GM12878 (cell line): ENCODE results near the gene PITPNM1. TPM values are rescaled to one million over a fixed set of nuclear protein-coding genes. Genes with fewer than 3 reads are reported as not detected.

Experiments used
- ASH2L ChIP-seq: fragments of 300-600, 200-600 bp; sonication (generic); IDR thresholded peaks from 2 replicates; pipeline ENCODE4 v1.6.1; 2017; ENCODE audit warnings: low read depth, mild to moderate bottlenecking, borderline replicate concordance
- CREM ChIP-seq: IDR thresholded peaks from 2 replicates; pipeline ENCODE4 v1.6.1; 2014; ENCODE audit warnings: antibody characterized with exemption, low read depth
- EGR1 ChIP-seq, 2 experiments: IDR thresholded peaks; 1 replicate in 1 of 2; 2 replicates in 1 of 2; pipeline ENCODE4 v1.6.1; 2011 to 2012; ENCODE audit warnings: low read depth in 2 of 2, low read length in 2 of 2, borderline replicate concordance in 1 of 2, mild to moderate bottlenecking in 1 of 2, moderate library complexity in 1 of 2
- HDGF ChIP-seq: fragments of 450-650 bp; IDR thresholded peaks from 2 replicates; pipeline ENCODE4 v1.6.1; 2016; ENCODE audit warnings: antibody characterized with exemption
- IRF4 ChIP-seq: IDR thresholded peaks from 2 replicates; pipeline ENCODE4 v1.6.1; 2011; ENCODE audit warnings: low read depth, low read length
- MTA3 ChIP-seq: IDR thresholded peaks from 2 replicates; pipeline ENCODE4 v1.6.1; 2012; ENCODE audit warnings: low read length, inconsistent platforms, borderline replicate concordance
- MXI1 ChIP-seq: fragments of 150-350 bp; IDR thresholded peaks from 2 replicates; pipeline ENCODE4 v1.6.1; 2011; ENCODE audit warnings: low read depth, mild to moderate bottlenecking, inconsistent platforms, low read length, improper control_type of control experiment
- NBN ChIP-seq: fragments of 450-650 bp; IDR thresholded peaks from 2 replicates; pipeline ENCODE4 v1.6.1; 2016
- NR2C2 ChIP-seq: IDR thresholded peaks from 2 replicates; pipeline ENCODE4 v1.6.1; 2011; ENCODE audit warnings: borderline replicate concordance, low read depth; ENCODE audit not compliant: control insufficient read depth, insufficient read length
- RBBP5 ChIP-seq: fragments of 200-600 bp; sonication (generic); conservative IDR thresholded peaks from 2 replicates; pipeline ENCODE4 v1.6.1; 2016
- RUNX3 ChIP-seq: IDR thresholded peaks from 2 replicates; pipeline ENCODE4 v1.6.1; 2012; ENCODE audit warnings: low read length, inconsistent platforms
- SREBF2 ChIP-seq: IDR thresholded peaks from 2 replicates; pipeline ENCODE4 v1.6.1; 2012; ENCODE audit warnings: mild to moderate bottlenecking, low read length
- TBL1XR1 ChIP-seq: IDR thresholded peaks from 2 replicates; pipeline ENCODE4 v1.6.1; 2012; ENCODE audit warnings: low read depth, low read length, improper control_type of control experiment
- ZNF592 ChIP-seq: fragments of 450-650 bp; IDR thresholded peaks from 2 replicates; pipeline ENCODE4 v1.6.1; 2017; ENCODE audit warnings: mild to moderate bottlenecking, moderate library complexity
- ZNF622 ChIP-seq: fragments of 450-650 bp; IDR thresholded peaks from 2 replicates; pipeline ENCODE4 v1.6.1; 2017; ENCODE audit warnings: mild to moderate bottlenecking, inconsistent platforms
- ZNF687 ChIP-seq: fragments of 450-650 bp; IDR thresholded peaks from 2 replicates; pipeline ENCODE4 v1.6.1; 2017; ENCODE audit warnings: mild to moderate bottlenecking, moderate library complexity
- ZZZ3 ChIP-seq: IDR thresholded peaks from 2 replicates; pipeline ENCODE4 v1.6.1; 2011; ENCODE audit warnings: low read depth; ENCODE audit not compliant: control insufficient read depth, insufficient read length
- polyA plus RNA-seq, 11 experiments: library from polyadenylated mRNA; depleted of rRNA in 4 of 11; unstranded in 6 of 11; stranded (reverse) in 5 of 11; fragments of >200 nt; fragmentation: Nextera tagmentation in 4 of 11; fragmentation: Illumina TruSeq in 1 of 11; extraction: Ambion mirVana in 4 of 11; extraction: Trizol in 1 of 11; gene quantifications; 1 replicate in 1 of 11; 2 replicates in 10 of 11; pipeline versions ENCODE4 v1.2.1 to v1.2.3, GENCODE V29; 2011 to 2016; ENCODE audit warnings: inconsistent platforms in 2 of 11, missing spikeins in 2 of 11, low read depth in 1 of 11
- total RNA-seq, 4 experiments: library from RNA; depleted of rRNA in 3 of 4; stranded (reverse); fragments of >200 nt in 3 of 4; fragmentation: Illumina TruSeq in 1 of 4; extraction: Trizol in 1 of 4; gene quantifications; 2 replicates each; pipeline versions ENCODE4 v1.2.1 to v1.2.3, GENCODE V29; 2013 to 2021
- TF ChIP-seq, protein P1 (sequence below): fragments of 450-650 bp; IDR thresholded peaks from 2 replicates; pipeline ENCODE4 v1.6.1; 2018; ENCODE audit warnings: mild to moderate bottlenecking, low read depth, moderate library complexity; ENCODE audit not compliant: partially characterized antibody
- TF ChIP-seq, protein P2 (sequence below): fragments of 450-650 bp; IDR thresholded peaks from 2 replicates; pipeline ENCODE4 v1.6.1; 2014; ENCODE audit warnings: mild to moderate bottlenecking

PITPNM1 gene
- total and polyA plus RNA-seq, 10 of the 15 experiments (the other 5 are each of a cell fraction or from before 2014, with no cell fraction given): 0.11 to 56.8 (median 16.5) TPM

- TF ChIP-seq ZNF592 (no peak), MXI1 (peak; percentile 79), EGR1 (IDR thresholded peaks at IDR 0.05; ENCODE audit: borderline replicate concordance in 1 of 2, low read depth in 2 of 2, low read length in 2 of 2) (peak in 1 of 2 experiments; percentile 23; a peak in 1 of 3 replicates), NBN (peak; percentile 88), RBBP5 (no peak), MTA3 (no peak), IRF4 (no peak), ASH2L (no peak), ZNF622 (no peak), HDGF (peak; percentile 81; the same call in 1 of the 2 replicates), ZZZ3 (no peak), NR2C2 (no peak), TBL1XR1 (peak; percentile 24; the same call in 1 of the 2 replicates), RUNX3 (no peak), SREBF2 (no peak), ZNF687 (peak; percentile 79), CREM (peak; percentile 52; the same call in 1 of the 2 replicates)
- TF ChIP-seq, protein P1, sequence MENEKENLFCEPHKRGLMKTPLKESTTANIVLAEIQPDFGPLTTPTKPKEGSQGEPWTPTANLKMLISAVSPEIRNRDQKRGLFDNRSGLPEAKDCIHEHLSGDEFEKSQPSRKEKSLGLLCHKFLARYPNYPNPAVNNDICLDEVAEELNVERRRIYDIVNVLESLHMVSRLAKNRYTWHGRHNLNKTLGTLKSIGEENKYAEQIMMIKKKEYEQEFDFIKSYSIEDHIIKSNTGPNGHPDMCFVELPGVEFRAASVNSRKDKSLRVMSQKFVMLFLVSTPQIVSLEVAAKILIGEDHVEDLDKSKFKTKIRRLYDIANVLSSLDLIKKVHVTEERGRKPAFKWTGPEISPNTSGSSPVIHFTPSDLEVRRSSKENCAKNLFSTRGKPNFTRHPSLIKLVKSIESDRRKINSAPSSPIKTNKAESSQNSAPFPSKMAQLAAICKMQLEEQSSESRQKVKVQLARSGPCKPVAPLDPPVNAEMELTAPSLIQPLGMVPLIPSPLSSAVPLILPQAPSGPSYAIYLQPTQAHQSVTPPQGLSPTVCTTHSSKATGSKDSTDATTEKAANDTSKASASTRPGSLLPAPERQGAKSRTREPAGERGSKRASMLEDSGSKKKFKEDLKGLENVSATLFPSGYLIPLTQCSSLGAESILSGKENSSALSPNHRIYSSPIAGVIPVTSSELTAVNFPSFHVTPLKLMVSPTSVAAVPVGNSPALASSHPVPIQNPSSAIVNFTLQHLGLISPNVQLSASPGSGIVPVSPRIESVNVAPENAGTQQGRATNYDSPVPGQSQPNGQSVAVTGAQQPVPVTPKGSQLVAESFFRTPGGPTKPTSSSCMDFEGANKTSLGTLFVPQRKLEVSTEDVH: no peak
- TF ChIP-seq, protein P2, sequence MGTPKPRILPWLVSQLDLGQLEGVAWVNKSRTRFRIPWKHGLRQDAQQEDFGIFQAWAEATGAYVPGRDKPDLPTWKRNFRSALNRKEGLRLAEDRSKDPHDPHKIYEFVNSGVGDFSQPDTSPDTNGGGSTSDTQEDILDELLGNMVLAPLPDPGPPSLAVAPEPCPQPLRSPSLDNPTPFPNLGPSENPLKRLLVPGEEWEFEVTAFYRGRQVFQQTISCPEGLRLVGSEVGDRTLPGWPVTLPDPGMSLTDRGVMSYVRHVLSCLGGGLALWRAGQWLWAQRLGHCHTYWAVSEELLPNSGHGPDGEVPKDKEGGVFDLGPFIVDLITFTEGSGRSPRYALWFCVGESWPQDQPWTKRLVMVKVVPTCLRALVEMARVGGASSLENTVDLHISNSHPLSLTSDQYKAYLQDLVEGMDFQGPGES: no peak
Observed at GRCh38 chr11:67484847-67485311, 20.3 kb downstream of the PITPNM1 start (continued).
